ENCODE results near the gene CAMK4. TPM values are rescaled to one million over a fixed set of nuclear protein-coding genes. Genes with fewer than 3 reads are reported as not detected.

CAMK4 gene
- total RNA-seq, 1 experiment from 2014 or later: 6.3 TPM

DNA sequence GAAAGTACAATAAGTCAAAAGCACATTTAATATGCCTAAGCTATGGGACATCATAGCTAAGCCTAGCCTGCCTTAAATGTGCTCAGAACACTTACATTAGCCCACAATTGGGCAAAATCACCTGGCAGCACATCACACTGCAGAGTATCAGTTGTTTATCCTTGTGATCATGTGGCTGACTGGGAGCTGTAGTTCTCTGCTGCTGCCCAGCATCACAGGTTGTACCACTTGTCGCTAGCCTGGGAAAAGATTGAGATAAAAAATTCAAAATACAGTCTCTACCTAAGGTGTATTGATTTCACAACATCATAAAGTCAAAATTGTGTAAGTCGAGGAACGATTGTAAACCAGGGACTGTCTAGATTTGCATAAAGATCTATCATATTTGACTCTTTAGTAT is 58.6 kb downstream of the CAMK4 start:
- Histone ChIP-seq H4K20me1 (ENCODE audit: control insufficient read depth, insufficient read depth, insufficient read length) (no peaks in the 10 kb centered on the region), H3K27ac (ENCODE audit: insufficient read length, low read depth, low read length) (no peak overlapping the region), H4K91ac (ENCODE audit: insufficient read length, low read depth, low read length) (no peak overlapping the region), H2AFZ (ENCODE audit: low read length) (no peak overlapping the region), H3T11ph (ENCODE audit: low read length) (no peak overlapping the region), H3K27me3 (ENCODE audit: insufficient read depth, low read length) (no peaks in the 10 kb centered on the region), H3K9ac (ENCODE audit: extremely low read depth, insufficient read length, low read length) (no peak overlapping the region), H3K56ac (ENCODE audit: insufficient read length, low read depth, low read length) (no peak overlapping the region), H2AK5ac (ENCODE audit: insufficient read length, low read length) (no peak overlapping the region), H3K14ac (ENCODE audit: insufficient read depth, low read length) (no peak overlapping the region), H4K8ac (replicated peaks; ENCODE audit: insufficient read length, low read depth, low read length) (no peak overlapping the region), H4K5ac (ENCODE audit: insufficient read length, low read depth, low read length) (no peak overlapping the region), H2BK15ac (ENCODE audit: low read depth, low read length) (no peak overlapping the region), H3K23ac (ENCODE audit: insufficient read length, low read depth, low read length) (no peak overlapping the region), H3K4me2 (ENCODE audit: insufficient read depth, insufficient read length, low read length) (no peak overlapping the region), H2BK12ac (ENCODE audit: insufficient read length, low read depth, low read length) (no peak overlapping the region), H3K9me3 (ENCODE audit: control insufficient read depth, low read depth, low read length) (no peaks in the 10 kb centered on the region), H3K79me1 (ENCODE audit: insufficient read depth, low read depth, low read length, poor library complexity, severe bottlenecking) (no peaks in the 10 kb centered on the region), H2BK5ac (ENCODE audit: insufficient read length, low read length) (no peak overlapping the region), H3K4ac (ENCODE audit: low read depth, low read length) (no peak overlapping the region), H3K23me2 (ENCODE audit: insufficient read length, low read depth, low read length, poor library complexity, severe bottlenecking) (no peaks in the 10 kb centered on the region), H3K18ac (ENCODE audit: insufficient read length, low read depth, low read length) (no peak overlapping the region), H2BK20ac (ENCODE audit: low read depth, low read length, poor library complexity, severe bottlenecking) (no peak overlapping the region), H3K4me1 (ENCODE audit: insufficient read depth, low read length) (no peaks in the 10 kb centered on the region), H2BK120ac (ENCODE audit: low read depth, low read length, poor library complexity, severe bottlenecking) (no peak overlapping the region), H3K79me2 (ENCODE audit: insufficient read depth, low read length) (no peaks in the 10 kb centered on the region)
- H3K27ac Mint-ChIP-seq: no peak overlapping the region
- no peaks in the 10 kb centered on the region for H3K36me3 Mint-ChIP-seq (ENCODE audit: insufficient read depth in 1 of 3, low read depth in 3 of 3)
- H3K27me3 Mint-ChIP-seq (ENCODE audit: low read depth): no peaks in the 10 kb centered on the region
- H3K4me1 Mint-ChIP-seq: no peaks in the 10 kb centered on the region
- no CpG with 5 or more reads among the region's 3 CpGs for WGBS (ENCODE audit: extremely low coverage, insufficient read length, low lambda C conversion rate)
- no peak for DNase-seq
- TF ChIP-seq, protein P1, sequence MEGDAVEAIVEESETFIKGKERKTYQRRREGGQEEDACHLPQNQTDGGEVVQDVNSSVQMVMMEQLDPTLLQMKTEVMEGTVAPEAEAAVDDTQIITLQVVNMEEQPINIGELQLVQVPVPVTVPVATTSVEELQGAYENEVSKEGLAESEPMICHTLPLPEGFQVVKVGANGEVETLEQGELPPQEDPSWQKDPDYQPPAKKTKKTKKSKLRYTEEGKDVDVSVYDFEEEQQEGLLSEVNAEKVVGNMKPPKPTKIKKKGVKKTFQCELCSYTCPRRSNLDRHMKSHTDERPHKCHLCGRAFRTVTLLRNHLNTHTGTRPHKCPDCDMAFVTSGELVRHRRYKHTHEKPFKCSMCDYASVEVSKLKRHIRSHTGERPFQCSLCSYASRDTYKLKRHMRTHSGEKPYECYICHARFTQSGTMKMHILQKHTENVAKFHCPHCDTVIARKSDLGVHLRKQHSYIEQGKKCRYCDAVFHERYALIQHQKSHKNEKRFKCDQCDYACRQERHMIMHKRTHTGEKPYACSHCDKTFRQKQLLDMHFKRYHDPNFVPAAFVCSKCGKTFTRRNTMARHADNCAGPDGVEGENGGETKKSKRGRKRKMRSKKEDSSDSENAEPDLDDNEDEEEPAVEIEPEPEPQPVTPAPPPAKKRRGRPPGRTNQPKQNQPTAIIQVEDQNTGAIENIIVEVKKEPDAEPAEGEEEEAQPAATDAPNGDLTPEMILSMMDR (conservative IDR thresholded peaks at IDR 0.05): no peak
- no peaks in the 10 kb centered on the region for H3K9me3 Mint-ChIP-seq
- no peak overlapping the region for H3K4me3 Mint-ChIP-seq
